Measurements from ENCODE around the gene TAS1R1.

The TAS1R1 gene

GRCh38 chr1:6508154-6508815 is 46.8 kb upstream of the TAS1R1 start:
- DNase-seq (ENCODE audit: low read depth): no peak
- TF ChIP-seq, protein P1, sequence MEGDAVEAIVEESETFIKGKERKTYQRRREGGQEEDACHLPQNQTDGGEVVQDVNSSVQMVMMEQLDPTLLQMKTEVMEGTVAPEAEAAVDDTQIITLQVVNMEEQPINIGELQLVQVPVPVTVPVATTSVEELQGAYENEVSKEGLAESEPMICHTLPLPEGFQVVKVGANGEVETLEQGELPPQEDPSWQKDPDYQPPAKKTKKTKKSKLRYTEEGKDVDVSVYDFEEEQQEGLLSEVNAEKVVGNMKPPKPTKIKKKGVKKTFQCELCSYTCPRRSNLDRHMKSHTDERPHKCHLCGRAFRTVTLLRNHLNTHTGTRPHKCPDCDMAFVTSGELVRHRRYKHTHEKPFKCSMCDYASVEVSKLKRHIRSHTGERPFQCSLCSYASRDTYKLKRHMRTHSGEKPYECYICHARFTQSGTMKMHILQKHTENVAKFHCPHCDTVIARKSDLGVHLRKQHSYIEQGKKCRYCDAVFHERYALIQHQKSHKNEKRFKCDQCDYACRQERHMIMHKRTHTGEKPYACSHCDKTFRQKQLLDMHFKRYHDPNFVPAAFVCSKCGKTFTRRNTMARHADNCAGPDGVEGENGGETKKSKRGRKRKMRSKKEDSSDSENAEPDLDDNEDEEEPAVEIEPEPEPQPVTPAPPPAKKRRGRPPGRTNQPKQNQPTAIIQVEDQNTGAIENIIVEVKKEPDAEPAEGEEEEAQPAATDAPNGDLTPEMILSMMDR (IDR thresholded peaks at IDR 0.05; ENCODE audit: control insufficient read depth, insufficient read depth, low read depth, low read length, missing control alignments): no peak
- no peak overlapping the region for H3K4me3 ChIP-seq (ENCODE audit: control insufficient read depth, low read depth, low read length)

DNA sequence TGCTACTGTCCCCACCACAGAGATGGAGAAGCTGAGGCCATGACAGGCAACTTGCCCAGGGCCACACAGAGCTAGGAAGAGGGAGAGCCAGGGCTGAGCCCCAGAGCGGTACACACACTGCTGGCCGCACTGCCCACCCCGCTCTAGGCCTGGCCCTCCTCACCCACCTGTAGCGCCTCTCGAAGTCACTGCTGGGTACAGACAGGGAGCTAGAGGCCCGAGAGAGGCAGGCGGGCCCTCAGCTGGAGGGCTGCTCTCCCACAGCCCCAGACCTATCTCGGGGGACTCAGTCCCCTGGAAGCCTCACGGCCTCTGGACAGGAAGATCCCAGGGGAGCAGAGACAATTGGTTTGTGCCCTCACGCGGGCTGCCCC is 46.3 kb upstream of the TAS1R1 start:
- TF ChIP-seq, protein P1 (IDR thresholded peaks at IDR 0.05; ENCODE audit: control insufficient read depth, insufficient read depth, low read depth, low read length, missing control alignments): no peak
- DNase-seq (ENCODE audit: low read depth): no peak
- H3K4me3 ChIP-seq (ENCODE audit: control insufficient read depth, low read depth, low read length): no peak overlapping the region

DNA sequence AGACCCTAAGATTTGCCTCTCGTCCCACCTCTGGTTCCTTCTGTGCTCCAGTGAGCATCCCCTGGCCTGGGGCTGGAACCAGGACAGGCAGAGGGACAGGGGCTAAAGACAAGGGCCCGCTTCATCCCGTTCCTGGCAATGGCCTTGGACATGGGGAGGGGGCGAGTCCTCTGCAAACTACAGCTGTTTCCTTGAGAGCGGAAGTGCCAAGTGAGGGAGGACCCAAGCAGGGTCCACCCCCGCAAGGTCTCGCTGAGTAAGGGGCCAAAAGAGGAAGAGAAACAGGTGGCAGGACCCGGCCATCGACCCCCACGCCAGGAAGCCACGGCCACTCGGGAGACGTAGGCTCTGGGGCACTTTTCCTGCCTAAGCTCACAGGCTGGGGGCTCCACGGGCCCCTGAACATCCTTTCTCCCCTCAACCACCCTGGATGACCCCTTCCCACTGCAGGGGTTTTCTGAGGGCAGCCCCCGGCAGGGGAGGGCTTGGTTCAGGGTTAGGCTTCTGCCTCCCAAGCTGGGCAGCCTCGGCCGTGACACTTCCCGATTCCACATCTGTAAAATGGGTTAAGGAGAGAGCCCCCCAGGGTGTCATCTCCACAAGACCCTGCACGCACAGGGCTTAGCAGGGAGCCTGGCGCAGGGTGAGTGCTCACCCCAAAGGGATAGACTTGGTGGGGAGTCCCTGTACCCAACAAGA is 45.7 kb upstream of the TAS1R1 start:
- DNase-seq (ENCODE audit: low read depth): no peak
- TF ChIP-seq, protein P1 (IDR thresholded peaks at IDR 0.05; ENCODE audit: control insufficient read depth, insufficient read depth, low read depth, low read length, missing control alignments): no peak
- H3K4me3 ChIP-seq (ENCODE audit: control insufficient read depth, low read depth, low read length): no peak overlapping the region

DNA sequence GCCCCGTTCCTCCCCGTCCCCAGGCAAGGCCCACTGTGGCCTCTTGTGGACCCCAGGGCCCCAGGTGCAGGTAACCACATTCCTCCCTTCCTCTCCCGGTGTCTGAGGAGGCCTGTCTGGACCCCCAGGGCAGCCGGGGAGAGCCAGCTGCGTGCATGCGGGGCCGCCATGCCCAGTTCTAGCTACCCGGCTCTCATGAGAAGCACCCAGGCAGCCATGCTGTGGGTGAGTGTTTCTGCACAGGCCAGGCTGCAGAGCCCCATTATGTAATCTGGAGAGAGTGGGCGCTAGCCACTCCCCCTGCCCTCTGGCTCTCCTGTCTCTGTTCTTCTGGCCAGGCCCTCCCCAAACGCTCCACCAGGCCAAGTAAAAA is 45.2 kb upstream of the TAS1R1 start:
- TF ChIP-seq, protein P1 (IDR thresholded peaks at IDR 0.05; ENCODE audit: control insufficient read depth, insufficient read depth, low read depth, low read length, missing control alignments): no peak
- no peak overlapping the region for H3K4me3 ChIP-seq (ENCODE audit: control insufficient read depth, low read depth, low read length)
- DNase-seq (ENCODE audit: low read depth): no peak

DNA sequence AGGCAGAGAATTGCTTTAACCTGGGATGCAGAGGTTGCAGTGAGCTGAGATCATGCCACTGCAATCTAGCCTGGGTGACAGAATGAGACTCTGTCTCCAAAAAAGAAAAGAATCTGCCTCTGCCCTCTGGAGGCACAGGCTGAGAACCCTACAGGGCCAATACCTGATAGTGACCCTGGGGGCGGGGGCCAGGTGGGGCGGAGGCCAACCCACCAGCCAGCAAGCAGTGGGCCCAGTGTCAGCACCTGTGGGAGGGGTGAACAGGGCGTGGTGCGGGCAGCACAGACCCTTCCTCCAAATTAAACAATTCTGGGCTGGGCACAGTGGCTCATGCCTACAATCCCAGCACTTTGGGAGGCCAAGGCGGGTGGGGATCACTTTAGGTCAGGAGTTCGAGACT is 44.6 kb upstream of the TAS1R1 start:
- TF ChIP-seq, protein P1 (IDR thresholded peaks at IDR 0.05; ENCODE audit: control insufficient read depth, insufficient read depth, low read depth, low read length, missing control alignments): no peak
- no peak for DNase-seq (ENCODE audit: low read depth)
- no peak overlapping the region for H3K4me3 ChIP-seq (ENCODE audit: control insufficient read depth, low read depth, low read length)

GRCh38 chr1:6511056-6511455 is 44.1 kb upstream of the TAS1R1 start:
- TF ChIP-seq, protein P1 (IDR thresholded peaks at IDR 0.05; ENCODE audit: control insufficient read depth, insufficient read depth, low read depth, low read length, missing control alignments): no peak
- no peak for DNase-seq (ENCODE audit: low read depth)
- no peak overlapping the region for H3K4me3 ChIP-seq (ENCODE audit: control insufficient read depth, low read depth, low read length)
